HEK293 (cell line): ENCODE measurements around the gene GNAQ.

ENCODE experiments used
- CTCF ChIP-seq: fragments of 450-650 bp; formaldehyde crosslinking; IDR thresholded peaks from 2 replicates; pipeline ENCODE4 v1.5.1; 2016; ENCODE audit warnings: missing biosample characterization, missing genetic modification characterization
- ZNF112 ChIP-seq: fragments of 450-650 bp; formaldehyde crosslinking; IDR thresholded peaks from 2 replicates; pipeline ENCODE4 v1.5.0; 2017; ENCODE audit warnings: missing biosample characterization, missing genetic modification characterization
- ZNF292 ChIP-seq: fragments of 450-650 bp; formaldehyde crosslinking; IDR thresholded peaks from 2 replicates; pipeline ENCODE4 v1.5.1; 2016; ENCODE audit warnings: low read depth, missing biosample characterization, missing genetic modification characterization, borderline replicate concordance
- ZNF629 ChIP-seq: fragments of 450-650 bp; formaldehyde crosslinking; IDR thresholded peaks from 2 replicates; pipeline ENCODE4 v1.5.1; 2017; ENCODE audit warnings: missing biosample characterization, missing genetic modification characterization
- ZNF658 ChIP-seq: fragments of 450-650 bp; formaldehyde crosslinking; IDR thresholded peaks from 2 replicates; pipeline ENCODE4; 2016; ENCODE audit warnings: missing biosample characterization, missing genetic modification characterization
- ZNF776 ChIP-seq: fragments of 450-650 bp; formaldehyde crosslinking; IDR thresholded peaks from 2 replicates; pipeline ENCODE4 v1.5.0; 2017; ENCODE audit warnings: missing biosample characterization, missing genetic modification characterization, borderline replicate concordance

GRCh38 chr9:77807281-77807683 is 224.3 kb downstream of the GNAQ start:
- TF ChIP-seq ZNF292 (no peak), ZNF629 (tag by site-specific recombination) (no peak), ZNF112 (no peak), CTCF (tag by site-specific recombination) (no peak), ZNF658 (tag by site-specific recombination) (no peak), ZNF776 (tag by site-specific recombination) (no peak)
